Coronary artery (tissue), 2 donors: ENCODE measurements around the gene SPATA12.

Source experiments
- DNase-seq: peaks from one replicate; pipeline ENCODE4 v3.0.0-alpha.2; 2017; ENCODE audit warnings: low spot score
- H3K27ac ChIP-seq, 2 donors: fragments of 200-600 bp; sonication (generic); one replicate each; pipeline ENCODE4 v1.5.1; 2016 to 2019
- H3K4me3 ChIP-seq: fragments of 200-600 bp; sonication (generic); 2 replicates; pipeline ENCODE4 v1.5.1; 2016; ENCODE audit warnings: mild to moderate bottlenecking, moderate library complexity
- CTCF ChIP-seq: fragments of 200-600 bp; sonication (generic); IDR thresholded peaks from one replicate; pipeline ENCODE4 v1.5.1; 2019; ENCODE audit warnings: antibody characterized with exemption

SPATA12 gene, protein sequence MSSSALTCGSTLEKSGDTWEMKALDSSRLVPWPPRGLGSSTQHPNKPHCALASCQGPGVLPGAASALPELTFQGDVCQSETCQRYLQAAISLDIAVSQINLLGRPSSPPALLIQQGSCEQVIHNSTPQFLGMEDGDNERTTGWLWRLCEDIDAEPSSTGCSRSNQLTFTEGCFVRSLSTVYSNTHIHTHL

GRCh38 chr3:57060089-57060821 lies at the start of gene SPATA12:
Gene SPATA12, plus strand, starts transcription at chr3:57060664. Its CDS starts 13,031 bp downstream, at chr3:57073695.
- no peak within 1 kb of the TSS for H3K27ac ChIP-seq
- TF ChIP-seq CTCF = no peak
- no peak for DNase-seq
- no peak within 1 kb of the TSS for H3K4me3 ChIP-seq

DNA sequence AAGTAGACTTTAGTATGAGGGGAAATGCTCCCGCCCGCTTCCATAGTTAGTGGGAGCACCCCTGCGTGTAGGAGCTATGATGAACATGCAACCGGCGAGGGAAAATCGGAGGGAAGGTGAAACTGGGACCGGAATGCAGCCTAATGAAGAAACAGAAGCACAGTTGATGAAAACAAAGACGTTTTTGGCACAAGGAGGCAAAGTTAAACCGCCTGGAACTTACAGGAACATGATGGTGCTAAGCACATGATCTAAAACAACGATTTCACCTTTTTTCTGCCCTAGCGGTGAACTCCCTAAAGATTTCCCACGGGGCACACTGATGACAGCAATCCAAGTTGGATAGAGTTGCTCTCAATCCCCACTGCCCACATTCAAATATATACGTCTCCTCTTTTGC lies 49.4 kb upstream of the SPATA12 start:
- TF ChIP-seq CTCF = no peak
- no peak for DNase-seq
- no peak overlapping the region for H3K27ac ChIP-seq
- H3K4me3 ChIP-seq = no peak overlapping the region

- no peak overlapping the region for H3K4me3 ChIP-seq
- DNase-seq = no peak
- H3K27ac ChIP-seq = no peak overlapping the region
- TF ChIP-seq CTCF = no peak
These were observed 47.6 kb upstream of the SPATA12 start for GRCh38 chr3:57012847-57013246.

DNA sequence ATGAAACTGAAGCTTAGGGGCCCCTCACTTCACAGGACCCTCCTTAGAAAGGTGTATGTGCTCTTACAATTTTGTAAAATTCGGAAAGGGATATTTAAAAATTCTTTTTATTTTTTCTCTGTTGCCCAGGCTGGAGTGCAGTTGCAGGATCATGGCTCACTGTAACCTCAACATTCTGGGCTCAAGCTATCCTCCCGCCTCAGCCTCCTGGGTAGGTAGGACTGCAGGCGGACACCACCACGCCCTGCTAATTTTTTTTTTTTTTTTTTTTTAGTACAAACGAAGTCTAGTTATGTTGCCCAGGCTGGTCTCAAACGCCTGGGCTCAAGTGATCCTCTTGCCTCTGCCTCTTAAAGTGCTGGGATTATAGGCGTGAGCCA lies 45.1 kb upstream of the SPATA12 start:
- Histone ChIP-seq H3K4me3 (no peak overlapping the region), H3K27ac (no peak overlapping the region)
- no peak for TF ChIP-seq CTCF
- no peak for DNase-seq

DNA sequence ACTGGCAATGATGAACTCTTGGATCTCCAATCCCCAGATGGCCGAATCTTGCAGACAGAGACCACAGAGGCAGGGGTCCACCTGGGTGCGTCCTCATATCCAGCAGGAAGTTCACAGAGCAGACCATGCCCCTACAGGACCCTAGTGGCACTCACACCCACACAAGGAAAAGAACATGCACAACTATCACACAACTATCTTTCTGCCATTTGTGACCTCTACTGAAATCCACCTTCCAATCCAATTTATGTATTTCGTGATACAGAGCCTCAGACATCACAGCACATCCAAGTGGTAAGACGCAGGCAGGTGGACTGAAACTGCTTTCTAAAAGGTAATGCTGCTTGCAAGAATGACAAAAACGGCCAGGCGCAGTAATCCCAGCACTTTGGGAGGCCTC lies 44.6 kb upstream of the SPATA12 start:
- H3K27ac ChIP-seq = no peak overlapping the region
- no peak for TF ChIP-seq CTCF

GRCh38 chr3:57017459-57017845 lies 43.0 kb upstream of the SPATA12 start:
- no peak for DNase-seq
- TF ChIP-seq CTCF = no peak
- no peak overlapping the region for H3K4me3 ChIP-seq
- H3K27ac ChIP-seq = no peak overlapping the region

More for the DNA sequence above, 44.6 kb upstream of the SPATA12 start:
- no peak for DNase-seq
- H3K4me3 ChIP-seq = no peak overlapping the region

DNA sequence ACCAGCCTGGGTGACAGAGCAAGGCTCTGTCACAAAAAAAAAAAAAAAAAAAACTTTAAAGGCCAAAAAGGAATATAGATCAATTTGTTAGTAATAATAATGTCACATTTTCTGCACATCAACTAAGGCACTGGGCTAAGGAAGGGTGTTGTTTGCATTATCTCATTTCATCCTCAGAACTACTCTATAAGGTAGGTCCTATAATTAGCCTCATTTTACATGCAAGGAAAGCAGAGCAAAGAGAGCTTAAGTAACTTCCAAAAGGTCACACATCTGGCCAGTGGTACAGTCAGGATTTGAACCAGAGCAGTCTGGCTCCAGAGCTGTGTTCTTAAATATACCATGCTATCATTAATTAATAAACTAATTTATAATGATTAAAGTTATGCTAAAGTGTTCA lies 42.2 kb upstream of the SPATA12 start:
- no peak for DNase-seq
- Histone ChIP-seq H3K27ac (no peak overlapping the region), H3K4me3 (no peak overlapping the region)
- TF ChIP-seq CTCF = no peak
